GM20431 (cell line): Measurements from ENCODE around the gene P2RX1.

Source experiments
- in situ Hi-C: fragments of 300-500 bp; cut with MseI, MboI; formaldehyde crosslinking; loops from one replicate; pipeline ENCODE4 v1.15.0; 2020; ENCODE audit warnings: low sequenced_read_pairs; ENCODE audit not compliant: unreplicated experiment

The P2RX1 gene

DNA sequence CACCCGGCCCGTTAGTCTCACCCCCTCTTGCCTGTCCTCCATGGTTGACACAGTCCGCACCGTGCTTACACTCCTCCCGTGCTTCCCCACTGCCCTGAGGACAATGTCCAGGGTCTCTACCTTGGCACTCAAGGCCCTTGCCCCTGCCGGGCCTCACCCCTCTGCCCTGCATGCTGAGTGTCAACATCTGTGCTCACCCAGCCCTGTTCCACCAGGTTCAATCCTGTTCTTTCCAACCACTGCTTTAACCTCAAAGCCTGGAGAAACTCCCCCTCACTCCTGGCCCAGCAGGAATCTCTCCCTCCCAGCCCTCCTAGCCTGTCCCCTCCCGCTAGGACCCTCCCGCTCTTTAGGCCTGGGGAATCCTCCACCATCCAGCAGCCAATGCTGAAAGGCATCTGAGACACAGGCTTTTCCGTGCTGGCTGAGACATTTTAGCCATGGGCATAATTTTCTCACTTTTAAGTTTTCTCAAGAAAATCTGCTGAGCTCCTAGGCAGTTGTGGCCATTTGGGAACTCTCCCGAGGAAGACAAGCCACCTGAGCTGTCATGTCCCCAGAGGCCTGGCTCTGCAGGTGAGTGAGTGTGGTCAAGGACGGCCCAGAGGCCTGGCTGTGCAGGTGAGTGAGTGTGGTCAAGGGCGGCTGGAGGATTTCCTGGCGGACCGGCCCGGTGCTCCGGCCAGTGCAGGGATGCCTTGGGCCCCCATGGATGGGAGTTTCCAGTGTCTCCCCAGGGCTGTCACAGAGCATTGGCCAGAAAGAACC, 10.8 kb upstream of the P2RX1 start:
- in situ Hi-C loops: loop anchor here (10.0 kb wide), 1 partner anchor 78 kb away; no protein-coding TSS in a partner anchor

- in situ Hi-C loops: loop anchor here (10.0 kb wide), 1 partner anchor 79 kb away; no protein-coding TSS in a partner anchor
Observed at GRCh38 chr17:3925684-3926485, 9.6 kb upstream of the P2RX1 start.

GRCh38 chr17:3924512-3925350, 8.5 kb upstream of the P2RX1 start:
- in situ Hi-C loops: loop anchor here (10.0 kb wide), 1 partner anchor 80 kb away; no protein-coding TSS in a partner anchor

GRCh38 chr17:3923466-3924190, 7.4 kb upstream of the P2RX1 start:
- in situ Hi-C loops: loop anchor here (10.0 kb wide), 1 partner anchor 81 kb away; no protein-coding TSS in a partner anchor

GRCh38 chr17:3922765-3923164, 6.5 kb upstream of the P2RX1 start:
- in situ Hi-C loops: loop anchor here (10.0 kb wide), 1 partner anchor 82 kb away; no protein-coding TSS in a partner anchor

- in situ Hi-C loops: loop anchor here (10.0 kb wide), 1 partner anchor 83 kb away; no protein-coding TSS in a partner anchor
Observed at GRCh38 chr17:3921502-3922319, 5.4 kb upstream of the P2RX1 start.

GRCh38 chr17:3921006-3921405, 4.7 kb upstream of the P2RX1 start:
- in situ Hi-C loops: loop anchor here (10.0 kb wide), 1 partner anchor 84 kb away; no protein-coding TSS in a partner anchor

DNA sequence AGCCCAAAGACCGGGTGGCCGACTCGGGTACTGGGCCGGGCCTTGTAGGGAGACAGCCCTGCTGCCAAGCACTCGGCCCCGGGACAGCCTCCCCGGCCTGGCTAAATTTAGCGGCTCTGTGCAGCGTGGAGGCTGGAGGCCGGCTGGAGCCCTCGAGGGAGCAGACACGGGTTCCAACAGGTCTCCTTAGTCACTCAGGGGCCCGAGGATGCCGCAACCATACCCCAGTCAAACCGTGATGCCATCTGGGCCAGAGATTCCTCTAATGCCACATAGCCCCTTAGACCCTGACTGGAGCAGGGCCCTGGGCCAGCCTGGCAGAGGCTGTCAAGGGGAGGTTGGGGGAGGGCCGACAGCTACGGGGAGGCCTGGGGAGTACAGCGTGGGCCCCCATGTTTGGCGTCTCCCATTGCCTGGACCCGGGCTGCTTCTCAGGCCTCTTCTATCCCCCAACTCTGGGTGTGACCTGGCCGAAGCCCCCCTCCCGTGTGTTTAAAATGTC, 2.9 kb upstream of the P2RX1 start:
- in situ Hi-C loops: no loop called here

DNA sequence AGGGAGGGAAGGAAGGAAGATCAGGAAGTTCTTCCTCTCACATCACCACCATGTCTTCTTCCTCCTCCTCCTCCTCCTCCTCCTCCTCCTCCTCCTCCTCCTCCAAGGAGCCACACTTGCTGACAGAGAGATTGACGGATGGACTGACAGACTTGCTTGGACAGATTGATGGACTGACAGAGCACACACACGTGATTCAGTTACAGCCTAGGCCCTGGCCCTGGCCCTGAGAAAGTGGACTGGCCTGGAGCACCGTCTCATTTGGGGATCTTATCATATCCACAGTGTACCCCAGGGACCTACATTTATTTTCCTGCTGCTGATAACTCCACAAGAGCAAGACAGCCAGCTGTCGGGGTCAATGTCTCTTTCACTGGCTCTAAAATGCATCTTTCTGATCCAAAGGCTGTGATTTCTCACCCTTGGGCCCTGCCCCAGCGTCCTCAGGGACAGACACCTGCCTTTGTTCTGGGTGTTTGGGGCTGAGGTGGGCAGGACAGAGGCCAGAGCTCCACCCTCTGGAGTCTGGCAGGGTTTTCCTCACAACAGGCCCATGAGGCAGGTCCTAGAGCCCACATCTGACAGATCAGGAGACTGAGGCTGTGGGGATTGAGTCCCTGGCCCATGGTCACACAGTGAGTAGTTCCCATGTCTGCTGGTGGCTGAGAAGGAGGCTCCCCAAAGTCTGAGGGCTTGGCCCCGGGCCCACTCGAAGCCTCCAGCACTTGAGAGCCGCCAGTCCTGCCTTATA, 2.3 kb upstream of the P2RX1 start:
- in situ Hi-C loops: no loop called here

GRCh38 chr17:3917391-3917931, 1.2 kb upstream of the P2RX1 start:
- in situ Hi-C loops: no loop called here

- in situ Hi-C loops: no loop called here
Observed at GRCh38 chr17:3916825-3917224, 560 bp upstream of the P2RX1 start.

DNA sequence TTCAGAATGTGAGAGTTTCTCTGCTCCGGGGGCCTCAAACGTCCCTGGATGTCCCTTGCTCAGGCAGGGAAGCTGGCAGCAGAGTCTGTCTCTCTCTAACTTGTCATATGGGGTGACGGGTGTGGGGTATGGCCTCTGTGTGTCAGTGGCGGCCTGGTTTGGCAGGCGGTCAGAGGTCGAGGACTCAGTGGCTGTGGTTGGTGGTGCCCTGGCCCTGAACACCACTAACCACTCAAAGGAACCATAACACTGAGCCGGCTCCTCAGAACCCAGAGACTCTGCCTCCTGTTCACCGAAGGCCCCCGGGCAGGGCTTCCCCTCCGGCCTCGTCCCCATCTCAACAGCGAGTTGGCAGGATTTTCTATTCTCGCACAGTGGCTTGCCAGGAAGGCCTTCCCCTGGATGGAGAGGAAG, 677 bp downstream of the P2RX1 start:
- in situ Hi-C loops: no loop called here

- in situ Hi-C loops: no loop called here
Observed at GRCh38 chr17:3914312-3914670, 2.0 kb downstream of the P2RX1 start.

DNA sequence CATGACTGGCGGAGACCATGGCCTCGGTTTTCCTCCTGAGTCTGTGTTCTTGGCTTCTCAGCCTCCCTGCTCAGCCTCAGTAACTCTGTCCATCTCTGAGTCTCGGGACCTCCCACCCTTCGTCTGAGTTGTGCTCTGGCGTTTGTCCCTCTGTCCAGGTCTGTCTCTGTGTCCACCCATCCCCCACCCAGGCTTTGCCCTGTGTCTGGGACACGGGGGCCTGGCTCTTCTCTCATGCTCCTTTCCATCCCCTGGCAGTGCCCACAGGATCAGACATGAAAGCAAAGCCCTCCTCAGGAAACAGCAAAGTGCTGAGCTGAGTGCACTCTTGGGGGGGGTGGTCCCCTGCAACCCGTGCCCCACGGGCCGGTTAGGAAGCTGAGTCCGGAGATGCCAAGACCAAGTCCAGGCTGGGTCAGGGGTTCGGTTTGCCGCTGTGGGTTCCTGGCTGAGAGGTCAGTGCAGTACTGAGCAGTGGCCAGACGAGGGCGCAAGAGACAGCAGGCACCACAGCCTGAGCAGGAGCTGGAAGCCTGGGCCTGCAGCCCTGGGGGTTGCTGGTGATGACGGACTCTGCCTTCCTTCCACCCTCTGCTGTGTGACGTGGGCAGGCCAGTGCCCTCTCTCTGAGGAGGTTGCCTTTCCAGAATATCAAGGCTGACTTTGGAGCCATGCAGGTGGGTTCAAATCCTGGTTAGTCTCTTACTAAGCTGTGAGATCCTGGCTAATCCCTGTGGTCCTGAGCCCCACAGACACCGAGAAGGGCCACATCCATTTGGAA, 2.5 kb downstream of the P2RX1 start:
- in situ Hi-C loops: no loop called here

GRCh38 chr17:3912827-3913226, 3.4 kb downstream of the P2RX1 start:
- in situ Hi-C loops: no loop called here

- in situ Hi-C loops: no loop called here
Observed at GRCh38 chr17:3911271-3912053, 4.8 kb downstream of the P2RX1 start.
